Left kidney (tissue), 1 donor: Measurements from ENCODE around the gene ZNF205. TPM values are rescaled to one million over a fixed set of nuclear protein-coding genes. Genes with fewer than 3 reads are reported as not detected.

Source experiments
- polyA plus RNA-seq: library from polyadenylated mRNA; unstranded; fragments of 120-200 nt; gene quantifications from one replicate; pipeline ENCODE4 v1.2.1, GENCODE V29; 2013; ENCODE audit not compliant: insufficient read length

The ZNF205 gene
- polyA plus RNA-seq, 1 donor: 15.2 TPM

Other genes with a start within 250 kb of the ZNF205 start
- gene FLYWCH2, start 229.4 kb upstream of the ZNF205 start, polyA plus RNA-seq: 15.2 TPM
- gene FLYWCH1, start 200.7 kb upstream of the ZNF205 start, polyA plus RNA-seq: 16.4 TPM
- 1.4 TPM for gene KREMEN2, start 148.3 kb upstream of the ZNF205 start, polyA plus RNA-seq
- gene PAQR4, start 143.2 kb upstream of the ZNF205 start, polyA plus RNA-seq: 9.6 TPM
- gene PKMYT1, start 132.1 kb upstream of the ZNF205 start, polyA plus RNA-seq: 22.0 TPM
- gene CLDN9, start 99.7 kb upstream of the ZNF205 start, polyA plus RNA-seq: 2.0 TPM
- 29.6 TPM for gene CLDN6, start 94.4 kb upstream of the ZNF205 start, polyA plus RNA-seq
- gene TNFRSF12A, start 92.2 kb upstream of the ZNF205 start, polyA plus RNA-seq: 6.7 TPM
- 56.2 TPM for gene HCFC1R1, start 88.6 kb upstream of the ZNF205 start, polyA plus RNA-seq
- gene THOC6, start 88.6 kb upstream of the ZNF205 start, polyA plus RNA-seq: 29.5 TPM
- gene BICDL2, start 75.6 kb upstream of the ZNF205 start, polyA plus RNA-seq: 2.6 TPM
- gene MMP25, start 66.0 kb upstream of the ZNF205 start, polyA plus RNA-seq: 1.7 TPM
- 23.4 TPM for gene IL32, start 46.9 kb upstream of the ZNF205 start, polyA plus RNA-seq
- gene ZSCAN10, start 13.3 kb upstream of the ZNF205 start, polyA plus RNA-seq: 0.10 TPM
- 13.2 TPM for gene ZNF213, start 22.4 kb downstream of the ZNF205 start, polyA plus RNA-seq
- gene OR1F1, start 75.6 kb downstream of the ZNF205 start, polyA plus RNA-seq: not detected
- 16.9 TPM for gene ZNF200, start 122.6 kb downstream of the ZNF205 start, polyA plus RNA-seq
- gene MEFV, start 144.0 kb downstream of the ZNF205 start, polyA plus RNA-seq: 0.35 TPM
- gene ZNF263, start 170.9 kb downstream of the ZNF205 start, polyA plus RNA-seq: 52.1 TPM
- gene TIGD7, start 192.8 kb downstream of the ZNF205 start, polyA plus RNA-seq: 13.3 TPM
- 77.0 TPM for gene ZNF75A, start 192.9 kb downstream of the ZNF205 start, polyA plus RNA-seq
- 1.3 TPM for gene OR2C1, start 243.3 kb downstream of the ZNF205 start, polyA plus RNA-seq